Measurements from ENCODE around the gene IWS1.

DNA sequence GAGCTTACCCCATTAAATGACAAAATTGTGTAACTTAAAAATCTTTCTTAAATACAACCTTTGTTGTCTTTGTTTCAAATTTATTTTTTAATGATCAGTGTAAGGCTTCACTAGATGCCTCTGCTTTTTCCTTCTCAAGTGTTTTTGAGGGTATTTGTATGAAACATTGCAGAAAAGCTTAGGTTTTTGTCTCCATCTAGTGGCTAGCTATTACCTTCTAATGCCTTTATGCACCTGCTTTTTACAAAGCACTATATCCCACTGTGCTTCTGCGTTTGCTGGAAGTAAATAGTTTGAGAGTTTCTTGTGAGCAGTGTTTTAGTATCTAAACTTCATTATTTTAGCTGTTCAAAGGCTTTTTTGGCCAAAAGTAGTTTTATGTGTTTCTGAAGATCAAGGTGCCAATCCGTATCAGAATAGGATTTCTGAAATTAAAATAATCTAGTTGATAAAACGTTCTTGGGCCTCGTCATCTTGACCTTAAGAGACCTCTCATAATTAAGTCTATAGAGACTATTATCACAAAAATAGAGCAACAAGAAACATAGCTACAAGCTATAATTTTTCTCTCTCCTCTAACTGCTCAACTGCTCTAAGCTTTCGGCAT is 47.0 kb downstream of the IWS1 start:
- no peak for TF ChIP-seq CREB1 (IDR thresholded peaks at IDR 0.05)
- TF ChIP-seq CREB1 (CRISPR knock-in tag; IDR thresholded peaks at IDR 0.05): no peak
- TF ChIP-seq ETV5 (CRISPR knock-in tag; IDR thresholded peaks at IDR 0.05; ENCODE audit: low read depth): no peak
- no peak for TF ChIP-seq RBBP5 (IDR thresholded peaks at IDR 0.05; ENCODE audit: borderline replicate concordance, insufficient read depth, low read length, poor library complexity, severe bottlenecking)
- TF ChIP-seq KLF13 (tag; IDR thresholded peaks at IDR 0.05; ENCODE audit: borderline replicate concordance, low read depth): no peak
- TF ChIP-seq, protein P1, sequence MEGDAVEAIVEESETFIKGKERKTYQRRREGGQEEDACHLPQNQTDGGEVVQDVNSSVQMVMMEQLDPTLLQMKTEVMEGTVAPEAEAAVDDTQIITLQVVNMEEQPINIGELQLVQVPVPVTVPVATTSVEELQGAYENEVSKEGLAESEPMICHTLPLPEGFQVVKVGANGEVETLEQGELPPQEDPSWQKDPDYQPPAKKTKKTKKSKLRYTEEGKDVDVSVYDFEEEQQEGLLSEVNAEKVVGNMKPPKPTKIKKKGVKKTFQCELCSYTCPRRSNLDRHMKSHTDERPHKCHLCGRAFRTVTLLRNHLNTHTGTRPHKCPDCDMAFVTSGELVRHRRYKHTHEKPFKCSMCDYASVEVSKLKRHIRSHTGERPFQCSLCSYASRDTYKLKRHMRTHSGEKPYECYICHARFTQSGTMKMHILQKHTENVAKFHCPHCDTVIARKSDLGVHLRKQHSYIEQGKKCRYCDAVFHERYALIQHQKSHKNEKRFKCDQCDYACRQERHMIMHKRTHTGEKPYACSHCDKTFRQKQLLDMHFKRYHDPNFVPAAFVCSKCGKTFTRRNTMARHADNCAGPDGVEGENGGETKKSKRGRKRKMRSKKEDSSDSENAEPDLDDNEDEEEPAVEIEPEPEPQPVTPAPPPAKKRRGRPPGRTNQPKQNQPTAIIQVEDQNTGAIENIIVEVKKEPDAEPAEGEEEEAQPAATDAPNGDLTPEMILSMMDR (IDR thresholded peaks at IDR 0.05 in 2 of 3, conservative IDR thresholded peaks at IDR 0.05 in 1 of 3; ENCODE audit: insufficient read depth in 2 of 3, low read depth in 1 of 3, low read length in 3 of 3): peak; percentile 45 to 75 (median 72); a peak in 5 of 6 replicates
- TF ChIP-seq ESRRA (IDR thresholded peaks at IDR 0.05; ENCODE audit: borderline replicate concordance, low read depth): no peak
- TF ChIP-seq RFX1 (IDR thresholded peaks at IDR 0.05): no peak
- TF ChIP-seq, protein P2, sequence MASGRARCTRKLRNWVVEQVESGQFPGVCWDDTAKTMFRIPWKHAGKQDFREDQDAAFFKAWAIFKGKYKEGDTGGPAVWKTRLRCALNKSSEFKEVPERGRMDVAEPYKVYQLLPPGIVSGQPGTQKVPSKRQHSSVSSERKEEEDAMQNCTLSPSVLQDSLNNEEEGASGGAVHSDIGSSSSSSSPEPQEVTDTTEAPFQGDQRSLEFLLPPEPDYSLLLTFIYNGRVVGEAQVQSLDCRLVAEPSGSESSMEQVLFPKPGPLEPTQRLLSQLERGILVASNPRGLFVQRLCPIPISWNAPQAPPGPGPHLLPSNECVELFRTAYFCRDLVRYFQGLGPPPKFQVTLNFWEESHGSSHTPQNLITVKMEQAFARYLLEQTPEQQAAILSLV (tag; IDR thresholded peaks at IDR 0.05): no peak
- TF ChIP-seq, protein P3, sequence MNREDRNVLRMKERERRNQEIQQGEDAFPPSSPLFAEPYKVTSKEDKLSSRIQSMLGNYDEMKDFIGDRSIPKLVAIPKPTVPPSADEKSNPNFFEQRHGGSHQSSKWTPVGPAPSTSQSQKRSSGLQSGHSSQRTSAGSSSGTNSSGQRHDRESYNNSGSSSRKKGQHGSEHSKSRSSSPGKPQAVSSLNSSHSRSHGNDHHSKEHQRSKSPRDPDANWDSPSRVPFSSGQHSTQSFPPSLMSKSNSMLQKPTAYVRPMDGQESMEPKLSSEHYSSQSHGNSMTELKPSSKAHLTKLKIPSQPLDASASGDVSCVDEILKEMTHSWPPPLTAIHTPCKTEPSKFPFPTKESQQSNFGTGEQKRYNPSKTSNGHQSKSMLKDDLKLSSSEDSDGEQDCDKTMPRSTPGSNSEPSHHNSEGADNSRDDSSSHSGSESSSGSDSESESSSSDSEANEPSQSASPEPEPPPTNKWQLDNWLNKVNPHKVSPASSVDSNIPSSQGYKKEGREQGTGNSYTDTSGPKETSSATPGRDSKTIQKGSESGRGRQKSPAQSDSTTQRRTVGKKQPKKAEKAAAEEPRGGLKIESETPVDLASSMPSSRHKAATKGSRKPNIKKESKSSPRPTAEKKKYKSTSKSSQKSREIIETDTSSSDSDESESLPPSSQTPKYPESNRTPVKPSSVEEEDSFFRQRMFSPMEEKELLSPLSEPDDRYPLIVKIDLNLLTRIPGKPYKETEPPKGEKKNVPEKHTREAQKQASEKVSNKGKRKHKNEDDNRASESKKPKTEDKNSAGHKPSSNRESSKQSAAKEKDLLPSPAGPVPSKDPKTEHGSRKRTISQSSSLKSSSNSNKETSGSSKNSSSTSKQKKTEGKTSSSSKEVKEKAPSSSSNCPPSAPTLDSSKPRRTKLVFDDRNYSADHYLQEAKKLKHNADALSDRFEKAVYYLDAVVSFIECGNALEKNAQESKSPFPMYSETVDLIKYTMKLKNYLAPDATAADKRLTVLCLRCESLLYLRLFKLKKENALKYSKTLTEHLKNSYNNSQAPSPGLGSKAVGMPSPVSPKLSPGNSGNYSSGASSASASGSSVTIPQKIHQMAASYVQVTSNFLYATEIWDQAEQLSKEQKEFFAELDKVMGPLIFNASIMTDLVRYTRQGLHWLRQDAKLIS (CRISPR knock-in tag; IDR thresholded peaks at IDR 0.05): no peak
- no peak for TF ChIP-seq NR3C1 (CRISPR knock-in tag; IDR thresholded peaks at IDR 0.05)
- TF ChIP-seq IRF2 (CRISPR knock-in tag; IDR thresholded peaks at IDR 0.05): no peak
- TF ChIP-seq ZNF143 (CRISPR knock-in tag; IDR thresholded peaks at IDR 0.05): no peak
- TF ChIP-seq NFIC (IDR thresholded peaks at IDR 0.05): no peak
